HepG2 (cell line): ENCODE measurements around the gene ETF1. TPM values are rescaled to one million over a fixed set of nuclear protein-coding genes. Genes with fewer than 3 reads are reported as not detected.

Experiments used
- ATF5 ChIP-seq: sonication (generic); formaldehyde crosslinking; IDR thresholded peaks from 2 replicates; pipeline ENCODE4 v1.4.0; 2020; ENCODE audit warnings: mild to moderate bottlenecking, low read depth, missing genetic modification reagents
- BCL3 ChIP-seq: sonication (generic); formaldehyde crosslinking; IDR thresholded peaks from 2 replicates; pipeline ENCODE4 v1.5.1; 2020; ENCODE audit warnings: mild to moderate bottlenecking, missing genetic modification reagents, moderate library complexity
- ETV5 ChIP-seq: IDR thresholded peaks from 2 replicates; pipeline ENCODE4 v1.6.1; 2018; ENCODE audit warnings: missing biosample characterization, missing genetic modification reagents, inconsistent platforms, borderline replicate concordance
- ETV6 ChIP-seq: sonication (generic); formaldehyde crosslinking; conservative IDR thresholded peaks from 2 replicates; pipeline ENCODE4 v1.4.0; 2020; ENCODE audit warnings: missing genetic modification reagents
- GATAD2A ChIP-seq: IDR thresholded peaks from 2 replicates; pipeline ENCODE4 v1.6.1; 2016
- HMGA1 ChIP-seq: sonication (generic); formaldehyde crosslinking; conservative IDR thresholded peaks from 2 replicates; pipeline ENCODE4 v1.4.0; 2020; ENCODE audit warnings: missing genetic modification reagents
- KLF12 ChIP-seq: sonication (generic); formaldehyde crosslinking; IDR thresholded peaks from 2 replicates; pipeline ENCODE4 v1.4.0; 2020; ENCODE audit warnings: missing genetic modification reagents, borderline replicate concordance
- MEF2D ChIP-seq: sonication (generic); formaldehyde crosslinking; IDR thresholded peaks from 2 replicates; pipeline ENCODE4 v1.5.1; 2020; ENCODE audit warnings: mild to moderate bottlenecking, missing genetic modification reagents
- SMAD9 ChIP-seq: sonication (generic); formaldehyde crosslinking; IDR thresholded peaks from 2 replicates; pipeline ENCODE4 v1.5.1; 2020; ENCODE audit warnings: mild to moderate bottlenecking, missing genetic modification reagents
- SRF ChIP-seq: IDR thresholded peaks from 2 replicates; pipeline ENCODE4 v1.6.1; 2011; ENCODE audit warnings: mild to moderate bottlenecking, low read depth, low read length, moderate library complexity
- TBX3 ChIP-seq: fragments of 450-650 bp; IDR thresholded peaks from 2 replicates; pipeline ENCODE4 v1.6.1; 2017; ENCODE audit warnings: antibody characterized with exemption, mild to moderate bottlenecking, inconsistent platforms, borderline replicate concordance
- USF2 ChIP-seq, 2 experiments: sonication (generic) in 1 of 2; formaldehyde crosslinking in 1 of 2; IDR thresholded peaks; 2 replicates each; pipeline versions ENCODE4 v1.5.1 to v1.6.1; 2011 to 2020; ENCODE audit warnings: borderline replicate concordance in 1 of 2, low read depth in 1 of 2, low read length in 1 of 2, mild to moderate bottlenecking in 1 of 2, missing genetic modification reagents in 1 of 2, moderate library complexity in 1 of 2
- ZBTB21 ChIP-seq: sonication (generic); formaldehyde crosslinking; IDR thresholded peaks from 2 replicates; pipeline ENCODE4 v1.4.0; 2020; ENCODE audit warnings: missing genetic modification reagents
- ZFP91 ChIP-seq: sonication (generic); formaldehyde crosslinking; IDR thresholded peaks from 2 replicates; pipeline ENCODE4 v1.9.0; 2022; ENCODE audit warnings: missing genetic modification reagents, mild to moderate bottlenecking, borderline replicate concordance
- ZFY ChIP-seq: sonication (generic); formaldehyde crosslinking; IDR thresholded peaks from 2 replicates; pipeline ENCODE4 v1.4.0; 2020; ENCODE audit warnings: missing genetic modification reagents
- ZNF281 ChIP-seq: sonication (generic); formaldehyde crosslinking; IDR thresholded peaks from 2 replicates; pipeline ENCODE4 v1.4.0; 2020; ENCODE audit warnings: missing genetic modification reagents, borderline replicate concordance
- ZNF589 ChIP-seq: sonication (generic); formaldehyde crosslinking; conservative IDR thresholded peaks from 2 replicates; pipeline ENCODE4 v1.8.0; 2022; ENCODE audit warnings: mild to moderate bottlenecking, moderate library complexity, missing genetic modification reagents
- ZNF607 ChIP-seq: sonication (generic); formaldehyde crosslinking; IDR thresholded peaks from 2 replicates; pipeline ENCODE4 v1.5.1; 2020; ENCODE audit warnings: missing genetic modification reagents, mild to moderate bottlenecking, borderline replicate concordance
- ZNF792 ChIP-seq: IDR thresholded peaks from 2 replicates; pipeline ENCODE4 v1.6.1; 2016
- ZNF891 ChIP-seq: sonication (generic); formaldehyde crosslinking; IDR thresholded peaks from 2 replicates; pipeline ENCODE4 v1.5.0; 2020; ENCODE audit warnings: mild to moderate bottlenecking, missing genetic modification reagents
- polyA plus RNA-seq, 8 experiments: library from polyadenylated mRNA; depleted of rRNA in 3 of 8; stranded (reverse) in 7 of 8; unstranded in 1 of 8; fragments of >200 nt; fragmentation: Illumina TruSeq in 4 of 8; extraction: Trizol in 4 of 8; gene quantifications; 2 replicates each; pipeline versions ENCODE4 v1.2.1 to v1.2.3, GENCODE V29; 2011 to 2016; ENCODE audit warnings: low read depth in 4 of 8, missing spikeins in 1 of 8, mixed read lengths in 1 of 8; ENCODE audit not compliant: insufficient read depth in 1 of 8
- total RNA-seq, 5 experiments: library from RNA; depleted of rRNA; stranded (reverse); fragments of >200 nt; fragmentation: Illumina TruSeq; extraction: Trizol; gene quantifications; 2 replicates each; pipeline ENCODE4 v1.2.3, GENCODE V29; 2016; ENCODE audit warnings: low read depth in 1 of 5

ETF1 gene
- total and polyA plus RNA-seq, 2 of the 13 experiments (the other 11 are each of a cell fraction or from before 2014, with no cell fraction given) = 52.1 to 184 TPM

GRCh38 chr5:138575194-138576015 is 32.4 kb upstream of the ETF1 start, which contains the start of gene HSPA9 (continued):
- peak; percentile 61; the same call in 1 of the 2 replicates for TF ChIP-seq USF2 (IDR thresholded peaks at IDR 0.05; ENCODE audit: low read depth, low read length)
- TF ChIP-seq USF2 (CRISPR knock-in tag; IDR thresholded peaks at IDR 0.05; ENCODE audit: borderline replicate concordance) = peak; percentile 90
- TF ChIP-seq ZFY (CRISPR knock-in tag) = peak; percentile 96
- TF ChIP-seq ZNF589 (CRISPR knock-in tag) = 0 out of 2 replicates have a peak, but pooled peaks have one; percentile 79
- peak; percentile 77; the same call in 1 of the 2 replicates for TF ChIP-seq ZBTB21
- TF ChIP-seq TBX3 = peak; percentile 23; the same call in 1 of the 2 replicates
- peak; percentile 92 for TF ChIP-seq ZFP91 (CRISPR knock-in tag)
- TF ChIP-seq ZNF891 (CRISPR knock-in tag) = peak; percentile 90; the same call in 1 of the 2 replicates
- no peak; the same call in 1 of the 2 replicates for TF ChIP-seq KLF12
- TF ChIP-seq ZNF607 (CRISPR knock-in tag) = peak; percentile 90
- peak; percentile 83 for TF ChIP-seq BCL3 (CRISPR knock-in tag)
- peak; percentile 70 for TF ChIP-seq ETV6 (CRISPR knock-in tag)
- TF ChIP-seq GATAD2A (CRISPR knock-in tag) = peak; percentile 73
- TF ChIP-seq MEF2D (CRISPR knock-in tag) = peak; percentile 62; the same call in 1 of the 2 replicates
- TF ChIP-seq ATF5 (CRISPR knock-in tag) = no peak
- peak; percentile 68 for TF ChIP-seq ETV5 (CRISPR knock-in tag)
- TF ChIP-seq SRF = no peak
- TF ChIP-seq SMAD9 (CRISPR knock-in tag) = no peak
- TF ChIP-seq ZNF281 (CRISPR knock-in tag) = peak; percentile 62
- TF ChIP-seq ZNF792 (CRISPR knock-in tag) = peak; percentile 86
- TF ChIP-seq HMGA1 (CRISPR knock-in tag) = no peak
